GM23338 (cell line): ENCODE results near the gene SLC10A6.

Experiments
- POLR2AphosphoS5 ChIP-seq: IDR thresholded peaks from 2 replicates; pipeline ENCODE4 v1.6.1; 2016; ENCODE audit warnings: antibody characterized with exemption, low read depth
- TF ChIP-seq, protein P1 (sequence below), 2 experiments: fragments of 200-600 bp in 1 of 2; sonication (generic) in 1 of 2; conservative IDR thresholded peaks; 2 replicates each; pipeline versions ENCODE4 v1.5.1 to v1.6.1; 2016 to 2017; ENCODE audit warnings: antibody characterized with exemption in 2 of 2, low read depth in 2 of 2, mild to moderate bottlenecking in 2 of 2, moderate library complexity in 1 of 2

DNA sequence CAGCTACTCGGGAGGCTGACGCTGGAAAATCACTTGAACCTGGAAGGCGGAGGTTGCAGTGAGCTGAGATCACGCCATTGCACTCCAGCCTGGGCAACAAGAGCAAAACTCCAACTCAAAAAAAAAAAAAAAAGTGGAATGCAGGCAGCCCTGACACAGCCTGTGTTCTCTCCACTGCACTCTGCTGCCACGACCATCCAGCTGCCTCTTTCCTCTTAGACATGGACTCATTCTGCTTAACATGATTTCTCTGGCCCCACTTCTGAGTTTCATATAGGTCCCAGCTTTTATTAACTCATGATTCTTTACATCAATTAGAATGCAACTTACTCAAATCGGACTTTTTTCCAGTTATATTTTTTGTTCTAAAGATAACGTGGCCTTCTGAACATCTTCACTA lies 29.6 kb downstream of the SLC10A6 start:
- no peak for TF ChIP-seq POLR2AphosphoS5
- TF ChIP-seq, protein P1, sequence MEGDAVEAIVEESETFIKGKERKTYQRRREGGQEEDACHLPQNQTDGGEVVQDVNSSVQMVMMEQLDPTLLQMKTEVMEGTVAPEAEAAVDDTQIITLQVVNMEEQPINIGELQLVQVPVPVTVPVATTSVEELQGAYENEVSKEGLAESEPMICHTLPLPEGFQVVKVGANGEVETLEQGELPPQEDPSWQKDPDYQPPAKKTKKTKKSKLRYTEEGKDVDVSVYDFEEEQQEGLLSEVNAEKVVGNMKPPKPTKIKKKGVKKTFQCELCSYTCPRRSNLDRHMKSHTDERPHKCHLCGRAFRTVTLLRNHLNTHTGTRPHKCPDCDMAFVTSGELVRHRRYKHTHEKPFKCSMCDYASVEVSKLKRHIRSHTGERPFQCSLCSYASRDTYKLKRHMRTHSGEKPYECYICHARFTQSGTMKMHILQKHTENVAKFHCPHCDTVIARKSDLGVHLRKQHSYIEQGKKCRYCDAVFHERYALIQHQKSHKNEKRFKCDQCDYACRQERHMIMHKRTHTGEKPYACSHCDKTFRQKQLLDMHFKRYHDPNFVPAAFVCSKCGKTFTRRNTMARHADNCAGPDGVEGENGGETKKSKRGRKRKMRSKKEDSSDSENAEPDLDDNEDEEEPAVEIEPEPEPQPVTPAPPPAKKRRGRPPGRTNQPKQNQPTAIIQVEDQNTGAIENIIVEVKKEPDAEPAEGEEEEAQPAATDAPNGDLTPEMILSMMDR (conservative IDR thresholded peaks at IDR 0.05; ENCODE audit: low read depth in 2 of 2): no peak
